ENCODE data around the gene HSPD1. TPM values are rescaled to one million over a fixed set of nuclear protein-coding genes. Genes with fewer than 3 reads are reported as not detected.
"Not testable (repeated sequence)": the region's sequence is repeated elsewhere in the genome, so short reads cannot be mapped to it uniquely, and the experiment has no call there.

HSPD1 gene
- total RNA-seq, 1 donor from 2014 or later = 326 TPM

GRCh38 chr2:197496695-197497094, 2.9 kb downstream of the HSPD1 start:
- H3K36me3 Mint-ChIP-seq = peaks cover 31% of the 10 kb centered on the region

GRCh38 chr2:197495433-197496134, 4.1 kb downstream of the HSPD1 start:
- TF ChIP-seq, protein P1, sequence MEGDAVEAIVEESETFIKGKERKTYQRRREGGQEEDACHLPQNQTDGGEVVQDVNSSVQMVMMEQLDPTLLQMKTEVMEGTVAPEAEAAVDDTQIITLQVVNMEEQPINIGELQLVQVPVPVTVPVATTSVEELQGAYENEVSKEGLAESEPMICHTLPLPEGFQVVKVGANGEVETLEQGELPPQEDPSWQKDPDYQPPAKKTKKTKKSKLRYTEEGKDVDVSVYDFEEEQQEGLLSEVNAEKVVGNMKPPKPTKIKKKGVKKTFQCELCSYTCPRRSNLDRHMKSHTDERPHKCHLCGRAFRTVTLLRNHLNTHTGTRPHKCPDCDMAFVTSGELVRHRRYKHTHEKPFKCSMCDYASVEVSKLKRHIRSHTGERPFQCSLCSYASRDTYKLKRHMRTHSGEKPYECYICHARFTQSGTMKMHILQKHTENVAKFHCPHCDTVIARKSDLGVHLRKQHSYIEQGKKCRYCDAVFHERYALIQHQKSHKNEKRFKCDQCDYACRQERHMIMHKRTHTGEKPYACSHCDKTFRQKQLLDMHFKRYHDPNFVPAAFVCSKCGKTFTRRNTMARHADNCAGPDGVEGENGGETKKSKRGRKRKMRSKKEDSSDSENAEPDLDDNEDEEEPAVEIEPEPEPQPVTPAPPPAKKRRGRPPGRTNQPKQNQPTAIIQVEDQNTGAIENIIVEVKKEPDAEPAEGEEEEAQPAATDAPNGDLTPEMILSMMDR (IDR thresholded peaks at IDR 0.05; ENCODE audit: unreplicated experiment) = no peak
- peaks cover 30% of the 10 kb centered on the region for H3K4me1 Mint-ChIP-seq
- no peak overlapping the region for H3K27ac Mint-ChIP-seq
- H3K27me3 Mint-ChIP-seq (ENCODE audit: low read depth) = no peaks in the 10 kb centered on the region
- no peak overlapping the region for H3K4me3 Mint-ChIP-seq
- H3K36me3 Mint-ChIP-seq = peaks cover 35% of the 10 kb centered on the region
- no peaks in the 10 kb centered on the region for H3K9me3 Mint-ChIP-seq
- no peak for DNase-seq (ENCODE audit: low spot score in 2 of 2, unreplicated experiment in 2 of 2)

More at GRCh38 chr2:197496695-197497094, 2.9 kb downstream of the HSPD1 start:
- Mint-ChIP-seq H3K4me1 (peaks cover 37% of the 10 kb centered on the region), H3K9me3 (no peaks in the 10 kb centered on the region), H3K27me3 (ENCODE audit: low read depth) (no peaks in the 10 kb centered on the region), H3K4me3 (peak overlapping the region; percentile 95), H3K27ac (peak overlapping the region; percentile 95)
- TF ChIP-seq, protein P1 (IDR thresholded peaks at IDR 0.05; ENCODE audit: unreplicated experiment) = no peak
- no peak for DNase-seq (ENCODE audit: low spot score in 2 of 2, unreplicated experiment in 2 of 2)

DNA sequence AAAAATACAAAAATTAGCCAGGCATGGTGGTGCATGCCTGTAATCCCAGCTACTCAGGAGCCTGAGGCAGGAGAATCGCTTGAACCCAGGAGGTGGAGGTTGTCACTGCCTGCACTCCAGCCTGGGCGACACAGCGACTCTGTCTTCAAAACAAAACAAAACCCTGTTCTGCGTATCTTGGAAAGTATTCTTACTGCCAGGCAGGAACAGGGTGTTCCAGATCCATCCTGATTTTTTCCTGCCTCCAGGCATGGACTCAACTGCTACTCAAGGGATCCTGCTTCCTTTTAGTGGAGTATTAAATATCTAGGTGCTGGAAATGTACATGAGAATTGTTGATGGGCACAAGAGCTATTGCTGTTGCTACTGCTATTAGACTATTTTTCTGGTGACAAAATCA, 12.3 kb downstream of the HSPD1 start:
- DNase-seq (ENCODE audit: low spot score in 2 of 2, unreplicated experiment in 2 of 2) = no peak
- Mint-ChIP-seq H3K27ac (peak overlapping the region; percentile 36), H3K4me1 (no peaks in the 10 kb centered on the region), H3K27me3 (ENCODE audit: low read depth) (no peaks in the 10 kb centered on the region), H3K36me3 (peaks cover 49% of the 10 kb centered on the region), H3K9me3 (no peaks in the 10 kb centered on the region), H3K4me3 (no peak overlapping the region)
- TF ChIP-seq, protein P1 (IDR thresholded peaks at IDR 0.05; ENCODE audit: unreplicated experiment) = no peak

DNA sequence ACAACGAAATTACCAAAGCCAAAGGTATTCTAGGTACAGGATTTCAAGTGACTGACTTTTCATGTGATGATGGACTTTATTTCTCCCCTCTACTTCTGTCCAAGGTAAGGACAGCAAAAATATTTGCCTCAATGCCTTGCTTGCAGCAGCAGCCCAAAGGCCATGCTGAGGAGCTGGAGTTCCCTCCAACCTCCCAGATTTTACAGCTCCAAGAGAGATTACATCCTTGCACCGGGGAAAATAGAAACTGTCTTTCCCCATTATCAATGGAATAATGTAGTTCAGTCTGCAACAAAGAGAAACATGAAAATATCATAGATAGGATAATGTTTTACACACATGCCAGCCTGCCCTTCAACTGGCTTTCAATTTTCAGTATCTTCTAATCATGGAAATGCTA, 13.5 kb downstream of the HSPD1 start:
- Mint-ChIP-seq H3K36me3 (peaks cover 42% of the 10 kb centered on the region), H3K9me3 (no peaks in the 10 kb centered on the region), H3K4me3 (no peak overlapping the region), H3K27me3 (ENCODE audit: low read depth) (no peaks in the 10 kb centered on the region), H3K27ac (no peak overlapping the region), H3K4me1 (no peaks in the 10 kb centered on the region)
- TF ChIP-seq, protein P1 (IDR thresholded peaks at IDR 0.05; ENCODE audit: unreplicated experiment) = no peak
- no peak for DNase-seq (ENCODE audit: low spot score in 2 of 2, unreplicated experiment in 2 of 2)

GRCh38 chr2:197484248-197484647, 15.4 kb downstream of the HSPD1 start:
- H3K27me3 Mint-ChIP-seq (ENCODE audit: low read depth); H3K9me3 Mint-ChIP-seq; H3K4me1 Mint-ChIP-seq; H3K4me3 Mint-ChIP-seq; DNase-seq (ENCODE audit: low spot score in 2 of 2, unreplicated experiment in 2 of 2); H3K27ac Mint-ChIP-seq: not testable (repeated sequence)
- H3K36me3 Mint-ChIP-seq = peaks cover 35% of the 10 kb centered on the region

DNA sequence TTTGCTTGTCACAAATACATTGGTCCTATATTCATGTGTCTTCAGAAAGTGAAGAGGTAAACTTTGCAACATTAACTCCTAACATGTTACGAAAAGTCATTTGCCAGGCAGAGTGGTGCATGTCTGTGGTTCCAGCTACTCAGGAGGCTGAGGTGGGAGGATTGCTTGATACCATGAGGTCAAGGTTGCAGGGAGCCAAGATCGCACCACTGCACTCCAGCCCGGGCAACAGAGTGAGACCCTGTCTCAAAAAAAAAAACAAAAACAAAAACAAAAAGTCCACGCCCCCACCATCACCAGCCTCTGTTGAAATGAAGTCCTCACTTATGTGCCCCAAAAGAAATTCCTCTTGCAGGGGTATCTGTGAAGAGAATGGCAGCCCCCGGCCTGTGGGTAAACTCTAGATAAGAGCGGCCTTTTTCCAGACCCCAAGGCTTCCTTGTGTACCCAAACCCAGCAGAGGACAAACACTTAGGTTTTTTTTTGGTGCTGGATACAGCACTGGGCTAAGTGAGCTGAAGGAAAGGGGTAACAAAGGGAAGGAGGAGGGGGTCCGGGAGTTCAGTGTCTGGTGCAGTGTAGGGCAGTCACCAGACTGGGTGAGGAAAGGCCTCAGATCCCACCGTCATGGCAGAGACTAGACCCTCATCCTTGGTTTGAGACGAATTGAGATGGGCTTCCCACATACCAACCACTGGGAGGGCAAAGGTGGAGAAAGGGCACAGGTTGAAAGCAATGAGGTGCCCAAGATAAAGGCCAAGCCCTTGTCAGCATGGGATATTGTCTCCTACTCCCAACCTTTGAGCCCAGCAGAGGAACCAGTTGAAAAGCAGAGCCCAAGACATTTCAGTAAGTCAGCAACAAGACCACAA, 19.2 kb downstream of the HSPD1 start:
- H3K27ac Mint-ChIP-seq = no peak overlapping the region

More for the DNA sequence above, 19.2 kb downstream of the HSPD1 start:
- TF ChIP-seq, protein P1 (IDR thresholded peaks at IDR 0.05; ENCODE audit: unreplicated experiment) = no peak
- Mint-ChIP-seq H3K36me3 (peaks cover 27% of the 10 kb centered on the region), H3K4me1 (no peaks in the 10 kb centered on the region), H3K27me3 (ENCODE audit: low read depth) (no peaks in the 10 kb centered on the region), H3K9me3 (no peaks in the 10 kb centered on the region), H3K4me3 (no peak overlapping the region)
- DNase-seq (ENCODE audit: low spot score in 2 of 2, unreplicated experiment in 2 of 2) = no peak

Data from mesothelial cell of epicardium (in vitro differentiated cells).